HEK293 (cell line): ENCODE measurements around the gene RSL24D1.

ENCODE experiments used
- CTCF ChIP-seq: fragments of 450-650 bp; formaldehyde crosslinking; IDR thresholded peaks from 2 replicates; pipeline ENCODE4 v1.5.1; 2016; ENCODE audit warnings: missing biosample characterization, missing genetic modification characterization
- MYNN ChIP-seq: fragments of 450-650 bp; formaldehyde crosslinking; IDR thresholded peaks from 2 replicates; pipeline ENCODE4 v1.5.1; 2016; ENCODE audit warnings: missing biosample characterization, missing genetic modification characterization, borderline replicate concordance
- ZFP69B ChIP-seq: fragments of 450-650 bp; formaldehyde crosslinking; IDR thresholded peaks from 2 replicates; pipeline ENCODE4 v1.5.1; 2016; ENCODE audit warnings: missing biosample characterization, missing genetic modification characterization

GRCh38 chr15:55240125-55240760 is 43.5 kb upstream of the RSL24D1 start:
- no peak for TF ChIP-seq CTCF
- TF ChIP-seq MYNN (tag by site-specific recombination) = no peak
- no peak for TF ChIP-seq ZFP69B (tag by site-specific recombination)
